Stimulated activated CD4-positive, alpha-beta T cell treated with anti-CD3 and anti-CD28 coated beads, Interleukin-1b, Interleukin-23, amount 100 ng/mL, for 24 hours (primary cell): ENCODE results near the gene PIP5K1B.
"Not testable (repeated sequence)": the region's sequence is repeated elsewhere in the genome, so short reads cannot be mapped to it uniquely, and the experiment has no call there.

Source experiments
- DNase-seq, 4 experiments: peaks; one replicate each; pipeline ENCODE4 v3.0.0-alpha.2; 2020; ENCODE audit warnings: low read depth in 4 of 4, low spot score in 1 of 4

PIP5K1B gene, protein sequence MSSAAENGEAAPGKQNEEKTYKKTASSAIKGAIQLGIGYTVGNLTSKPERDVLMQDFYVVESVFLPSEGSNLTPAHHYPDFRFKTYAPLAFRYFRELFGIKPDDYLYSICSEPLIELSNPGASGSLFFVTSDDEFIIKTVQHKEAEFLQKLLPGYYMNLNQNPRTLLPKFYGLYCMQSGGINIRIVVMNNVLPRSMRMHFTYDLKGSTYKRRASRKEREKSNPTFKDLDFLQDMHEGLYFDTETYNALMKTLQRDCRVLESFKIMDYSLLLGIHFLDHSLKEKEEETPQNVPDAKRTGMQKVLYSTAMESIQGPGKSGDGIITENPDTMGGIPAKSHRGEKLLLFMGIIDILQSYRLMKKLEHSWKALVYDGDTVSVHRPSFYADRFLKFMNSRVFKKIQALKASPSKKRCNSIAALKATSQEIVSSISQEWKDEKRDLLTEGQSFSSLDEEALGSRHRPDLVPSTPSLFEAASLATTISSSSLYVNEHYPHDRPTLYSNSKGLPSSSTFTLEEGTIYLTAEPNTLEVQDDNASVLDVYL

DNA sequence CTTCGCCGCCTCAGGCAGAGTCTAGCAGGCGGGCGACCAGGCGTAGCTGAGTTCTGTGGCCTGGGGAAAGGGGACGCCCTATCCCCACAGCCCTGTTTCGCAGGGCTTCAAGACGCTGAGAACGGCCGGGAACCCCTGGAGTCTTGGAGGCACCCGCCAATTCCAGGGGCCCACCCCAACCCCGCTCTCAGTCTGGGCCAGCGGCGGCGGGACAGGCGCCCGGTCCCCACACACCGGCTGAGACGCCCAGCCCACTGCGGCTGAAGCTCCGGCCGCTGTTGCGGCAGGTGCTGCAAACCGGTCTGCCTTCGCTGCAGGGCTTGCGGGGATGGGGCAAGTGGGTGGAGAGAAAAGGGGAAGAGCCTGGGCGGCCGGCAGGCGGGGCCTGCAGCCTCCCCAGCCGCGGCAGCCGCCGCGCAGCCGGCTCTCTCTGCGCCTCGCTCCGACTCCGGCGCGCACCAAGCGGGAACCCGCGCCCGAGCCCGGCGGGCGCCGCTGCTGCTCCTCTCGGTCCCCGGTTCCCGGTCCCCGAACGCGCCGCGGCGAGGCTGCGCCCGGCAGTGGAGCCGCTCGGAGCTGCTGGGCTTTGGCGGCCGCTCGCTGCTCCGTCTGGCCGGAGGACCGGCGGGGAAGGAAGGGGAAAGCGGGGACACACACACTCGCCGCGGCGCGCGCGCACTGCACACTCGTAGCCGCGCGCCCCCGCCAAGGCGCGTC lies at the start of gene PIP5K1B:
Gene PIP5K1B, plus strand, starts transcription at position 427 of the 717 bp plus-strand sequence. CDS start 117,375 bp downstream, outside the sequence.
- DNase-seq: peak in 2 of 4 experiments; percentile 17 to 42

DNA sequence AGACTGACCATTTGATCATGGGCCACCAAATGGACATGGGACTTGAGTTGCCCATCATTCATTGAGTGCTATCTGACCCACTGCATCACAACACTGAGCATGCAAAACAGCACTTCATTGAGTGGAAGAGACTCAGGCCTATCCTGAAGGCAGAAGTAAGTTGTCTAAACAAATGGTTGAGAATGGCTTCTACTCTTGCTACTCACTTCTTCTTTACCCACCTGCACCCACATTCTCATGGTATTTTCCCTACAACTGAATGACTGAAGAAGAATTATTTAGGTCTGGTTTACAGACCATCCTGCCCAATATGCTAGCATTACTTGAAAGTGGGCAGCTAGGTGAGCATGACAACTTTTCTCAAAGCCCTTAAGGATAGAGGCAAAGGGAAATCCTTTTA lies 41.0 kb upstream of the PIP5K1B start:
- DNase-seq: no peak

DNA sequence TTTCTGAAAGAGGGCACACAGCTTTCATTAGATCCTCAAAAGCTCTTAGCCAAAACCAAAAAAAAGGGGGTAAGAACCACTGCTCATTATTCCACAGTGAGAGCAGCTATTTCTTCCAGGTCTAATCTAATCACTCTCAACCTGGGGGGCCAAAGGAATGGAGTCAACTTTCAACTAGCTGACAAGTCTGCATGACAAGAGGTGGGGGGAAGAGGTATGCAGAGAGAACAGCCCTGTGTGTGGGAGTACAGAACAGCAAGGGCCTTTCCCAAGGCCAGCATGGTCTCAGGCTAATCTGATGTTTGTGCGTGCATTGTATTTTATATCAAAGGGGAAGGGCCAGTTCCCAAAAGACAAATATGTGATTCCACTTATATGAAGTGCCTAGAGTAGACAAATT lies 36.9 kb upstream of the PIP5K1B start:
- no peak for DNase-seq

DNA sequence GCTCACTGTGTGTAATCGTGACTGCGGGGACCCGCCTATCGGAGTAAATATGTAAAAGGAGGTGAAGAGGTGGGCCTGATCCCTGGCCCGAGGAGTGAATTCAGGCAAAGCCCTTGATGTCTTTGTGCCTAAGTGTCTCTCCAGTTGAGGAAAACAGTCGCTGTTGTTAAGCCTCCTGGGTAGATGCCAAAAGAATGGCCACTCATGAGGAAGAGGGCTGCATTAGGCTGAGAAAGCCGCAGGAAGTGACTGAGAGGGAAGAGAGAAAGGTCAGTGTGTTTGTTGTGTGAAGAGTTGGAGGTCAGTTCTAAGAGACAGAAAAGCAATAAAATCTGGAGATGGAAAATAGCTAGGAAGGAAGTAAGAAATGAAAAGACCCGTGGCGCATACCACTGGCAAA lies 35.8 kb upstream of the PIP5K1B start:
- no peak for DNase-seq

DNA sequence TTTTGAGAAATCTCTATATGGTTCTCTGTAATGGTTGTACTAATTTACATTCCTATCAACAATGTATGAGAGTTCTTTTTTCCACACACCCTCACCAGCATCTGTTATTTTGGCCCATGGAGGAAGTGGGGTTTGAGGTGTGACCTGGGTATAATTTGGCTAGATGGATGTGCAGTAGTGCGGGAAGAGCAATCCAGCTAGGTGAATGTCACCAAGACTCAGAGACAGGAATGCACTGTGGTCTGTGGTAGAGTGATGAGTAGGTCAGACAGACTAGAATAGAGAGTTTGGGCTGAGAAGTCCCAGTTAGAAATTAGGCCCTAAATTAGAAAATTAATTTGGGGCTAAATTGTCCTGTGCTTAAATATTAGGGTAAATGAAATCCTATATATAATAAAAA lies 32.8 kb upstream of the PIP5K1B start:
- DNase-seq: no peak

DNA sequence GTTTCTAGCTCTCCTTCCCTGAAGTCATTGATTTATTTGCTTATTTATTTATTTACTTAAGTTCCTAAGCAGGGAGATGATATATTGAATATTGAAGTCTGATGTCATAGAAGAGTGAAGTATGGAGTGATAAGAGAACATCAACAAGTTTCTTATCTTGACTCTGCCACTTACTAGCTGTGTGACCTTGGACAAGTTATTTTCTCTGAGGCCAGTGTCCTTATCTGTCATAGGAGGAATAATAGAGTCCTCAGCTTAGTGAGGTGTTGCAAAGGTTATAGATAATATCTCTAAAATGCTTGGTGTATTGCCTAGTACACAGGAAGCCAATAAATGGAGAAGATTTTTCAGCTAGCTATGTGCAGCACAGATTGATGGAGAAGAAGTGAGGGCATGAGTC lies 32.4 kb upstream of the PIP5K1B start:
- no peak for DNase-seq

DNA sequence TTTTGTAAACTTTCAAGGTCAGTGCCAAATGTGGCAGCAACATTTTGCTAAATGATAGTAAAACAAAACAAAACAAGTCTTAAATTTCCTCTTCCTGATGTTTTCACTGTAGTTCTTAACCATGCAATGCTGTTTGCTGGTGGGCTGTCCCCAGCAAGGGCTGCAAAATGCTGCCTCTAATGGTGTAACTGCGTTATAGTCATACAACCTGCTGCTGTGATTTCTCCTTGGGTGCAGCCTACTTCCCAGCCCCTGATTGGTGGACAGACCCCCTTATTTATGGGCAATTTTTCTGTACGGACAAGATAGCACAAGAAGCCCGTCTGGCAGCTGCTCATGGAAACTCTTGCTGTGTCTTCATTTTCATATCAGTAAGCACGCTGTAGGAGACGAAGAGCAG lies 26.6 kb upstream of the PIP5K1B start:
- DNase-seq: no peak

DNA sequence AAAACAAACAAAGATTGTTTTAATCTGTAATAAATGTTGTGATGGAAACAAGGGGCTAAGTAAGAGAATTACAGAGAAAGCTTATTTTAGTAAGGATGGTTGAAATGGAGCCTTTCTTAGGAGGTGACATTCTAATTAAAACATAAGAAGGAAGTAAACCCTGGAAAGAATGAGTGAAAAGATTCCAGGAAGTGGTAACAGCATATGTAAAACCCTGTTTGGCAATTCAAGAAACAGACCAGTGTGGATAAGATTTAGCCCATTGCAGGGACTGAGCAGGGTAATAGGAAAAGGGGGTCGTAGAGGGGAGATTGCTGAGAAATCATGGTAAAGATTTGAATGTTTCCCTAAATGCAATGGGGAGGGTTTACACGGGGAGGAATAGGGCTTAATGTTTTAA lies 21.6 kb upstream of the PIP5K1B start:
- DNase-seq: no peak

DNA sequence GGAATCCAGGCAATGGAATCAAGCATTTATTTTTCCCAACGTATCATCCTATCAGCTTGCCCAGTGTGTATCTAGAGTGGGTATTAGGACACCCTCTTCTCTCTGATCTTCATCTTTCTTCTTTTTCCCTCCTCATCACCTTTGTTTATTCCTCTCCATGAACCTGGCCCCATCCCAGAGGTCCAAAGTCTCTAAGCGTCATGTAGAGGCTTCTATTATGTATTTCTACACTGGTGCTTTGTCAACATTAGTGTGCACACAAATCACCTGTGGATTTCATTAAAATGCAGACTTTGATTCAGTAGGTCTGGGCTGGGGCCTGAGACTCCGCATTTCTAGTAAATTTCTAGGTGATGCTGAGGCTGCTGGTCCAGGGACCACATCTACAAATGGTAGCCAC lies 19.8 kb upstream of the PIP5K1B start:
- DNase-seq: no peak

DNA sequence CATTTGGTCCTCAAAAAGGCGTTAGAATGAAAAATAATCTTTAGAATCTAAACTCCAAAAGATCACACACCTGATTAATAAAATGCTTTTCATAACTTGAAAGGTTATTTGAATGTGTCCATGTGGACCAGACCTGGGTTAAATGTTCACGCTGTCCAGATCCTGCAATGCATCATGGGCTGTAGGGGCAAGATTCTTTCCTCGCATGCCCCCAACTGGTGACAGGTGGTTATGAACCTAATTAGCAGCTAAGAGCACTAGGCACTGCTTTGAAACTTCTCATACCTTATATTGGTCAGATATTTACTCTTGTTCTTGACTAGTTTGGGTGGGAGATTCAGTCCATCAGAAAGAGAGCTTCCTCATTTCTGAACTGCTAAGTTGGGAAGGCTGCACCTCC lies 19.3 kb upstream of the PIP5K1B start:
- DNase-seq: no peak

DNA sequence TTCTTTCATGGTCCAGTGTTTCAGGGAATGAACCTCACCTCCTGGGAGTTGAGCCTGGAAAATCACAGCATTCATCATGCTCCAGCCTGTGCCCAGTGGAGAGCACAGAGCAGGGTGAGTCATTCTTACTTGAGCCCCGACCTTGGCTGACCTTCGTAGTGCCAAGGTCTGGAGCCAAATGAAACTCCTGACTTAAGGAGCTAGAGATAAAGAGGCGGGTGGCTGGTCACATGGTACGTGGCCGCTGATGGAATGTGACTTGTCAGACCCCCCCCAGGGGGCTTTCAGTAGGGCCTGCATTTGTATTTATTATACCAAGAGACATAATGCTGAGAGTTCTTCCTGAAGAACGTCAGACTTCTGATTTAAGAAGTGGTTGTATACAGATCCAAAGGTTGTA lies 15.0 kb upstream of the PIP5K1B start:
- DNase-seq: no peak

DNA sequence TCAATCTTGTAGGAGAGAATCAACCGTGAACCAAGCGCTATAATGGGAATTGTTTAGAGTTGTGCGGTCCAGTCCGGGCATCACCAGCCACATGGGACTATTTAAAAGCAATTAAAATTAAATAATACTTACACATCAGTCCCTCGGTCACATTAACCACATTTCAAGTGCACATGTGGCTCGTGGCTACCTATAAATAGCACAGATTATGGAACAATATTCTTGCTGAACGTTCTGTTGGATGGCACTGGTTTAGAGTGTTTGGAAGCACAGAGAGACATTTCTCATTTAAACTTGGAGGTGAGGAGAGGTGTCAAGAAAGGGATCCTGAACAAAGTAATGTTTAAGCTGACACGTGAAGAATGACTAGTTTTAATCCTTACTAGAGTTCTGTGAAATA lies 12.5 kb upstream of the PIP5K1B start:
- no peak for DNase-seq

DNA sequence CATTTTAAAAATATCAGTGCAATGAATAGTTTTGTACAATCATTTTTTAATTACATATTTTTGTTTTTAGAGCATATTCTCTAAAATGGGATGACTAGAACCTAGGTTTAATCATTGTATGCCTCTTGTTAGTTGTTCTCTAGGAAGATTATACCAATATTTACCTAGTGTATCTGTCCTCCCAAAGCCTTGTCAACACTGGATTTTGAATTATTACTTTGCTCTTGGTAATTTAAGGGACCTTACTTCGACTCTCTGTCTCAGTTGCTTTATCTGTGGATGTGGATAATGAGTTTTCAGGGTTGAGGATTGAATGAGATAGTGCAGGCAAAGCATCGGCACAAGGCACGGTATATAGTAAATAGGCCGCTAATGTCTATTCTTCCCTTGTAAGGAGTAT lies 10.9 kb upstream of the PIP5K1B start:
- no peak for DNase-seq

DNA sequence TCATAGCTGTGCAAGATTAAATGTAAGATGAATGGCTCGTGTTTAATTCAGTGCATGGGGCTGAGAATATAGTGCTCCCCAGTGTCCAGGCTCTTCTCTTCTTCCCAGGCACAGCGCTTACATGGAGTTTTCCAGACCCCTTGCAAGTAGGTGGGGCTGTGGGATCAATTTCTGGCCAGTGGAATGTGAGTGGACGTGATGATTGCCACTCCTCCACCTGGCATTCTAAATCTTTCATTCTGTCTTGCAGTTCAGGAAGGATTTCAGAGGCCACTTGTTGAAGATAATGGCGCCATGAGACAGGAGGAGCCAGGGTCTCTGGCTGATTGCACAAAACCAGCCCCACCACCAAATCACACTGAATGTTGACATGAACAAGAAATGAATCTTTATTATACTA lies 7.2 kb upstream of the PIP5K1B start:
- DNase-seq: no peak

DNA sequence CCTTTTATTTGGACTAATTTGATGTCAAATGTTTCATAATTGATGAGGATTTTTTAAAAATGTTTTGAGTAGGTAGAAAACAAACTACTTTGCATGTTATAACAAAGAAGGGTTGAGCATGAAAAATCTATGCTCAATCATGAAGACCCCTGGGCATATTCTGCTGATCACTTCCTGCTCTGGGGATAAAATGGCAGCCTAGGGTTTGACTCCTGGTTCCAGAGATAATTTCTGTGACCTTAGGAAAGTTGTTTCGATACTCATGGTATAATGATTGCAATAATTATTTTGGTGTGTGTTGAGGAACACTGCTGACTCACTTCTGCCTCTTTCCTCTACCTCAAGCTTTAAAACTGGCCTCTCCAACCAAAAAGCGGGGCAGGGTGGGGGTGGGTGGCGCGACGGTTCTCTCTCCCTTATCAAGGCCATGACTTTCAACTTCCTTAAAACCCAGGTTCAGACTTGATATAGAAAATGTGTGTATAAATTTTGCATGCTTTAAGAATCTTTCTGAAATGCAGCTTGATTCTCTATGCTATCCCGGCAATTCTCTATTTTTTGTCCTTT lies 6.0 kb upstream of the PIP5K1B start:
- no peak for DNase-seq

DNA sequence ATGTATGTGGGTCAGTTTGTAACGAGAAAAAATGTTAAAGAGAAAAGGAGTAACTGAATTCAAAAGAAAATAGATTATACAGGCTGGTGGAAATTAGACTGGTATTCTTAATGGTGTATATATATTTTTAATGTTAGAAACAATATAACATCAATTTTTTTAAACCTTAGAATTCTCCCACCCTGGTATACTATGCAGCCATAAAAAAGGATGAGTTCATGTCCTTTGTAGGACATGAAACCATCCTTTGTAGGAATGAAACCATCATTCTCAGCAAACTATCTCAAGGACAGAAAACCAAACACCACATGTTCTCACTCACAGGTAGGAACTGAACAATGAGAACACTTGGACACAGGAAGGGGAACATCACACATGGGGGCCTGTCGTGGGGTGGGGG lies 5.4 kb upstream of the PIP5K1B start:
- DNase-seq: not testable (repeated sequence)

DNA sequence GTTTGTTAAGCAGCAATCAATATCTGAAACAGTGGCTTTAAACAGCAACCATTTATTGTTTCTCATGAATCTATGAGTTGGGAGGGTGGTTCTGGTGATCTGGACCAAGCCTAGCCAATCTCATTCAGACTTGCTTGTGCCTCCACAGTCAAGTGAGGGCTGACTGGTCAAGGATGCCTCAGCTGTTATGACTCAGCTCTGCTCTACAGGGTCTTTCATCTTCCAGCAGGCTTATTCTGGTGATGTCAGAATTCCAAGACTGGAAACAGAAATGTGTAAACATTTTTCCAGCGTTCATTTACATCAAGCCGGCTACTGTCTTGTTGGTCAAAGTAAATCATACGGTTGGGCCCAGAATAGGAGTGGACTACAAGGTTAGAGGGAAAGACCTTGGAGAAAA lies 2.5 kb upstream of the PIP5K1B start:
- DNase-seq: no peak

DNA sequence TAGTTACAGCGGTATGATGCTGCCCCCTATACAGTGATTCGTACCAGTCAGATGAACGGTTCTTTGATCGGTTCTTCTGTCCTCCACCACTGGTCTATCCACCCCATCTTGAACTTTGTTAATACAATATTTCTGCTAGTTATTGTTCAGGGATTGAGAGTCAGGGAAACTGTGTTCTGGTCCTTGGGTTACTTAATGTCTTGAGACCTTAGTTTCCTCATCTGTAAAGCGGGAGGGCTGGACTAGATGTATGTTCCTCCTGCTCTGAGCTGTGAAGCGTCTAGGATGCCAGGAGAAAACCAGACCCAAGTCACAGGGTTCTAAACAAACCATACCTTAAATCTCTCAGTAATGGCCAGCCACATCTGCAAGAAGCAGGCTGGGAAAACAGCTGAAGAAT lies 1.4 kb upstream of the PIP5K1B start:
- no peak for DNase-seq

DNA sequence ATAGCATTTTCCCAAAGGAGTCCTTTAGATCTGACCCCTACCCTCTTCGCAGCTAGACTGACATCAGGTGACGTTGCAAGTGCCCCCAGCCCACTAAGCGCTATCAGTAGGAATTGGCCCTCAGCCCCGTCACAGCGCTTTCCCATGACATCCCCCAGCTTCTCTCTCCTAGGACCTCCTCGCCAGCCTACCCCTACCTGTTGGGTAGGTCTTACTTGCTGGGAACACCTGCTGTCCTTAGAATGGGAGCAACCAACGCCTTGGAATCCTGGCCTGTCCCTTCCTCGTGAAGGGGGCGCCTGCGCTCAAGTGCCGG lies 584 bp upstream of the PIP5K1B start:
- DNase-seq: no peak

DNA sequence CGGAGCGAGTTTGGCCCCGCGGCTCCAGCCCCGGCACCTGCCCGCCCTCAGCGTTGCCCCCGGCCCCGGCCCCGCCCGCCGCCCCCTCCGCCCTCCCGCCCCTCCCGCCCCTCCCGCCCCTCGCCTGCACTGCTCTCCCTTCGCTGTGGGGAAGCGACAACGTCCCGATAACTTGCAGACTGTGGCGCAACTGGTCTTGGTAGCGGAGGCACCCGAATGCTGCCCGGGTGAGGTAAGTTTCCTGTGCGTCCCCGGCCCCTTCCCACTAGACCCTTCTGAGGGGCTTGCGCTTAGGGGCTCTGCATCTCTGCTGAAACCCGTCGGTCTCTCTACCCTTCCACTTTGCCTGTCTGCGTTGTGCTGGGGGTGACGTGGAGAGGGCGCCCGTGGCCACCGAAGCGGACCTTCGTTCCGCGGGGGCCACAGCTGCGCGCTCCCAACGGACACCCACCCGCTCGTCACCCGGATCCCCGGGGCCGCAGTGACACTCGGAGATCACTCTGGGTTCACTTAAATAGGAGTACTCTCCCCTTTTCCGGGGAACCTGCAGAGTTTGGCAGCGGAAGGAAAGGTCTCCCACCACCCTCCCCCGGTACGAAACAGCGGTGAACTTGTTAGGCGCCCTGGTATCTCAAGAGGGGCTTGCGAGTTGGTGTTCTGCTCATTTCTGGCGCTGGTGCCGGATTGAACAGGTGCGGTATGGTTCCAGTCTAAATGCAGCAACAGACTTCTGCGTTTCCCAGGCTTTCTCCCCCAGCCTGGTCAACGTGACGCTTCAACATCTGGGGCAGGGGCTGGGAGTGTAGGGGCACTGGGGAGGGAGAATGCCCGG lies 707 bp downstream of the PIP5K1B start:
- DNase-seq: no peak
